ENCODE results near the gene MAN1A2.
"Not testable (repeated sequence)": the region's sequence is repeated elsewhere in the genome, so short reads cannot be mapped to it uniquely, and the experiment has no call there.

MAN1A2 gene

GRCh38 chr1:117367046-117368025, at the start of gene MAN1A2:
MAN1A2 (plus strand) TSS chr1:117367449; CDS start chr1:117368184, 735 bp downstream.
- no peaks in the 10 kb centered on the region for H3K36me3 ChIP-seq (ENCODE audit: control insufficient read depth, insufficient read depth, low read length)
- peak within 1 kb of the TSS; percentile 87 for H3K4me3 ChIP-seq (ENCODE audit: low read depth, low read length)
- peak within 1 kb of the TSS; percentile 73 for H3K9ac ChIP-seq (ENCODE audit: low read depth, low read length)
- H3K9me3 ChIP-seq (ENCODE audit: control insufficient read depth, insufficient read depth, low read length) = no peaks in the 10 kb centered on the region
- H3K27me3 ChIP-seq (ENCODE audit: control insufficient read depth, insufficient read depth, low read length) = peaks cover 17% of the 10 kb centered on the region
- H3K4me1 ChIP-seq (ENCODE audit: control insufficient read depth, insufficient read depth, low read length) = peaks cover 4% of the 10 kb centered on the region

GRCh38 chr1:117318011-117318410, 49.2 kb upstream of the MAN1A2 start:
- H3K4me1 ChIP-seq (ENCODE audit: control insufficient read depth, insufficient read depth, low read length) = peaks cover 8% of the 10 kb centered on the region
- no peaks in the 10 kb centered on the region for H3K9me3 ChIP-seq (ENCODE audit: control insufficient read depth, insufficient read depth, low read length)
- H3K4me3 ChIP-seq (ENCODE audit: low read depth, low read length) = no peak overlapping the region
- H3K27me3 ChIP-seq (ENCODE audit: control insufficient read depth, insufficient read depth, low read length) = no peaks in the 10 kb centered on the region
- H3K36me3 ChIP-seq (ENCODE audit: control insufficient read depth, insufficient read depth, low read length) = no peaks in the 10 kb centered on the region
- H3K9ac ChIP-seq (ENCODE audit: low read depth, low read length) = no peak overlapping the region

- Histone ChIP-seq H3K9ac (ENCODE audit: low read depth, low read length) (no peak overlapping the region), H3K9me3 (ENCODE audit: control insufficient read depth, insufficient read depth, low read length) (no peaks in the 10 kb centered on the region), H3K4me3 (ENCODE audit: low read depth, low read length) (no peak overlapping the region), H3K27me3 (ENCODE audit: control insufficient read depth, insufficient read depth, low read length) (no peaks in the 10 kb centered on the region), H3K4me1 (ENCODE audit: control insufficient read depth, insufficient read depth, low read length) (peaks cover 8% of the 10 kb centered on the region), H3K36me3 (ENCODE audit: control insufficient read depth, insufficient read depth, low read length) (no peaks in the 10 kb centered on the region)
Measured at GRCh38 chr1:117318426-117318825, 48.8 kb upstream of the MAN1A2 start.

- no peaks in the 10 kb centered on the region for H3K36me3 ChIP-seq (ENCODE audit: control insufficient read depth, insufficient read depth, low read length)
Measured at GRCh38 chr1:117320515-117320914, 46.7 kb upstream of the MAN1A2 start.

GRCh38 chr1:117321680-117322609, 45.3 kb upstream of the MAN1A2 start:
- peaks cover 8% of the 10 kb centered on the region for H3K4me1 ChIP-seq (ENCODE audit: control insufficient read depth, insufficient read depth, low read length)
- H3K4me3 ChIP-seq (ENCODE audit: low read depth, low read length) = no peak overlapping the region
- no peak overlapping the region for H3K9ac ChIP-seq (ENCODE audit: low read depth, low read length)
- no peaks in the 10 kb centered on the region for H3K36me3 ChIP-seq (ENCODE audit: control insufficient read depth, insufficient read depth, low read length)
- no peaks in the 10 kb centered on the region for H3K27me3 ChIP-seq (ENCODE audit: control insufficient read depth, insufficient read depth, low read length)
- H3K9me3 ChIP-seq (ENCODE audit: control insufficient read depth, insufficient read depth, low read length) = no peaks in the 10 kb centered on the region

More at GRCh38 chr1:117320515-117320914, 46.7 kb upstream of the MAN1A2 start:
- no peaks in the 10 kb centered on the region for H3K9me3 ChIP-seq (ENCODE audit: control insufficient read depth, insufficient read depth, low read length)
- no peak overlapping the region for H3K9ac ChIP-seq (ENCODE audit: low read depth, low read length)
- no peaks in the 10 kb centered on the region for H3K27me3 ChIP-seq (ENCODE audit: control insufficient read depth, insufficient read depth, low read length)
- peaks cover 8% of the 10 kb centered on the region for H3K4me1 ChIP-seq (ENCODE audit: control insufficient read depth, insufficient read depth, low read length)
- H3K4me3 ChIP-seq (ENCODE audit: low read depth, low read length) = no peak overlapping the region

- H3K4me3 ChIP-seq (ENCODE audit: low read depth, low read length) = no peak overlapping the region
- H3K36me3 ChIP-seq (ENCODE audit: control insufficient read depth, insufficient read depth, low read length) = no peaks in the 10 kb centered on the region
- peaks cover 8% of the 10 kb centered on the region for H3K4me1 ChIP-seq (ENCODE audit: control insufficient read depth, insufficient read depth, low read length)
- H3K9ac ChIP-seq (ENCODE audit: low read depth, low read length) = no peak overlapping the region
- no peaks in the 10 kb centered on the region for H3K9me3 ChIP-seq (ENCODE audit: control insufficient read depth, insufficient read depth, low read length)
- H3K27me3 ChIP-seq (ENCODE audit: control insufficient read depth, insufficient read depth, low read length) = no peaks in the 10 kb centered on the region
Measured at GRCh38 chr1:117324357-117324756, 42.9 kb upstream of the MAN1A2 start.

- not testable (repeated sequence) for H3K27me3 ChIP-seq (ENCODE audit: control insufficient read depth, insufficient read depth, low read length); H3K9ac ChIP-seq (ENCODE audit: low read depth, low read length); H3K9me3 ChIP-seq (ENCODE audit: control insufficient read depth, insufficient read depth, low read length); H3K4me3 ChIP-seq (ENCODE audit: low read depth, low read length); H3K4me1 ChIP-seq (ENCODE audit: control insufficient read depth, insufficient read depth, low read length); H3K36me3 ChIP-seq (ENCODE audit: control insufficient read depth, insufficient read depth, low read length)
Measured at GRCh38 chr1:117326035-117326434, 41.2 kb upstream of the MAN1A2 start.

- Histone ChIP-seq H3K36me3 (ENCODE audit: control insufficient read depth, insufficient read depth, low read length) (no peaks in the 10 kb centered on the region), H3K9me3 (ENCODE audit: control insufficient read depth, insufficient read depth, low read length) (no peaks in the 10 kb centered on the region), H3K27me3 (ENCODE audit: control insufficient read depth, insufficient read depth, low read length) (no peaks in the 10 kb centered on the region), H3K9ac (ENCODE audit: low read depth, low read length) (no peak overlapping the region), H3K4me3 (ENCODE audit: low read depth, low read length) (no peak overlapping the region), H3K4me1 (ENCODE audit: control insufficient read depth, insufficient read depth, low read length) (peaks cover 7% of the 10 kb centered on the region)
Measured at GRCh38 chr1:117327011-117327410, 40.2 kb upstream of the MAN1A2 start.

- H3K4me1 ChIP-seq (ENCODE audit: control insufficient read depth, insufficient read depth, low read length) = no peaks in the 10 kb centered on the region
- H3K36me3 ChIP-seq (ENCODE audit: control insufficient read depth, insufficient read depth, low read length) = no peaks in the 10 kb centered on the region
- H3K9me3 ChIP-seq (ENCODE audit: control insufficient read depth, insufficient read depth, low read length) = no peaks in the 10 kb centered on the region
- H3K4me3 ChIP-seq (ENCODE audit: low read depth, low read length) = no peak overlapping the region
- no peaks in the 10 kb centered on the region for H3K27me3 ChIP-seq (ENCODE audit: control insufficient read depth, insufficient read depth, low read length)
- H3K9ac ChIP-seq (ENCODE audit: low read depth, low read length) = no peak overlapping the region
Measured at GRCh38 chr1:117335376-117336086, 31.7 kb upstream of the MAN1A2 start.

GRCh38 chr1:117336088-117336817, 31.0 kb upstream of the MAN1A2 start:
- Histone ChIP-seq H3K9me3 (ENCODE audit: control insufficient read depth, insufficient read depth, low read length) (no peaks in the 10 kb centered on the region), H3K36me3 (ENCODE audit: control insufficient read depth, insufficient read depth, low read length) (no peaks in the 10 kb centered on the region), H3K27me3 (ENCODE audit: control insufficient read depth, insufficient read depth, low read length) (no peaks in the 10 kb centered on the region), H3K4me3 (ENCODE audit: low read depth, low read length) (no peak overlapping the region), H3K4me1 (ENCODE audit: control insufficient read depth, insufficient read depth, low read length) (peaks cover 3% of the 10 kb centered on the region), H3K9ac (ENCODE audit: low read depth, low read length) (no peak overlapping the region)

All from iPS-15b (cell line).